Measurements from ENCODE around the gene FRMD3. TPM values are rescaled to one million over a fixed set of nuclear protein-coding genes. Genes with fewer than 3 reads are reported as not detected.

The FRMD3 gene
- total and polyA plus RNA-seq, 2 donors (not counting 3 experiments of a cell fraction or from before 2014, with no cell fraction given) = 3.0 to 6.1 TPM

GRCh38 chr9:83420486-83420885 lies 117.7 kb downstream of the FRMD3 start:
- TF ChIP-seq JUN (IDR thresholded peaks at IDR 0.05; ENCODE audit: borderline replicate concordance, insufficient read depth, insufficient read length, low read depth) = no peak
- no peak for TF ChIP-seq EZH2 (IDR thresholded peaks at IDR 0.05; ENCODE audit: borderline replicate concordance, low read depth, low read length, severe bottlenecking)
- no peak for TF ChIP-seq MAX (IDR thresholded peaks at IDR 0.05; ENCODE audit: insufficient read depth, insufficient read length)
- TF ChIP-seq POLR2AphosphoS5 (IDR thresholded peaks at IDR 0.05; ENCODE audit: insufficient read depth, low read depth, low read length) = no peak
- TF ChIP-seq MYC (IDR thresholded peaks at IDR 0.05; ENCODE audit: low read depth, low read length) = no peak
- no peak for TF ChIP-seq FOS (IDR thresholded peaks at IDR 0.05; ENCODE audit: borderline replicate concordance, insufficient read depth, low read length)
- TF ChIP-seq POLR2A (IDR thresholded peaks at IDR 0.05; ENCODE audit: low read depth, low read length) = no peak
- TF ChIP-seq GATA2 (IDR thresholded peaks at IDR 0.05; ENCODE audit: insufficient read depth, insufficient read length, low read depth, low read length) = no peak
- no peak for TF ChIP-seq CTCF (IDR thresholded peaks at IDR 0.05; ENCODE audit: extremely low read depth in 1 of 2, insufficient read depth in 1 of 2, low read depth in 1 of 2, low read length in 2 of 2)
- DNase-seq (ENCODE audit: low read depth, low spot score) = no peak
- Histone ChIP-seq H3K4me2 (ENCODE audit: insufficient read depth, low read length) (no peak overlapping the region), H2AFZ (ENCODE audit: low read depth, low read length) (no peak overlapping the region), H4K20me1 (replicated peaks; ENCODE audit: control insufficient read depth, extremely low read depth, insufficient read depth, low read length) (no peaks in the 10 kb centered on the region), H3K27ac (ENCODE audit: insufficient read depth, low read depth, low read length) (no peak overlapping the region), H3K36me3 (ENCODE audit: control insufficient read depth in 2 of 2, extremely low read depth in 1 of 2, insufficient read depth in 2 of 2, low read length in 2 of 2) (no peaks in the 10 kb centered on the region), H3K79me2 (ENCODE audit: control insufficient read depth, insufficient read depth, low read length) (no peaks in the 10 kb centered on the region), H3K4me1 (ENCODE audit: control insufficient read depth, extremely low read depth, insufficient read depth, low read length) (no peaks in the 10 kb centered on the region), H3K9ac (replicated peaks; ENCODE audit: extremely low read depth, insufficient read depth, low read length) (no peak overlapping the region), H3K27me3 (ENCODE audit: control insufficient read depth in 2 of 2, insufficient read depth in 2 of 2, low read length in 2 of 2) (no peaks in the 10 kb centered on the region), H3K9me3 (replicated peaks; ENCODE audit: control insufficient read depth, insufficient read depth, low read length) (no peaks in the 10 kb centered on the region), H3K9me1 (replicated peaks; ENCODE audit: control insufficient read depth, extremely low read depth, insufficient read depth, low read length) (no peaks in the 10 kb centered on the region), H3K4me3 (replicated peaks in 1 of 3; ENCODE audit: insufficient read depth in 1 of 3, low read depth in 1 of 3, low read length in 3 of 3) (no peak overlapping the region)
- ChIA-PET POLR2A (no interaction called here), CTCF (interaction anchor here (1.2 kb wide), 1 partner anchor 201 kb away, joined by 5 read pairs; no protein-coding TSS in a partner anchor)
- dilution Hi-C loops (cut with MboI; ENCODE audit: extremely low pct_ligation_motif_present, low sequenced_read_pairs) = no loop called here
- intact Hi-C loops (cut with micrococcal nuclease) = no loop called here
- no peak for FAIRE-seq
- no TSS peak for BruUV-seq (replicated peaks)

Measured in endothelial cell of umbilical vein (primary cell).